Calu3 (cell line): Measurements from ENCODE around the gene RNF150. TPM values are rescaled to one million over a fixed set of nuclear protein-coding genes. Genes with fewer than 3 reads are reported as not detected.

ENCODE experiments used
- BruUV-seq: library from RNA; stranded (reverse); fragments of 400-500 nt; replicated peaks from 2 replicates; lab custom pipeline; 2021; lab: Mats Ljungman, UMichigan
- CTCF ChIA-PET: fragments of 300-600 bp; sonication (Branson Sonifier 250); formaldehyde crosslinking; loops from one replicate; lab custom pipeline; 2022; ENCODE audit warnings: antibody characterized with exemption; lab: Charles Lee
- DNase-seq: peaks from one replicate; pipeline ENCODE4 v3.0.0; 2022
- H3K27ac Mint-ChIP-seq: one replicate; pipeline ENCODE4 v1.8.0; 2022; ENCODE audit warnings: mixed read lengths; ENCODE audit not compliant: unreplicated experiment
- H3K27me3 Mint-ChIP-seq: one replicate; pipeline ENCODE4 v1.8.0; 2022; ENCODE audit warnings: mixed read lengths; ENCODE audit not compliant: unreplicated experiment
- H3K36me3 Mint-ChIP-seq: one replicate; pipeline ENCODE4 v1.8.0; 2022; ENCODE audit warnings: mild to moderate bottlenecking, moderate library complexity, mixed read lengths; ENCODE audit not compliant: insufficient read depth, unreplicated experiment
- H3K4me1 Mint-ChIP-seq: one replicate; pipeline ENCODE4 v1.8.0; 2022; ENCODE audit warnings: mild to moderate bottlenecking, low read depth, mixed read lengths; ENCODE audit not compliant: unreplicated experiment
- H3K4me3 Mint-ChIP-seq: one replicate; pipeline ENCODE4 v1.8.0; 2022; ENCODE audit warnings: mild to moderate bottlenecking, low read depth, moderate library complexity, mixed read lengths; ENCODE audit not compliant: unreplicated experiment
- H3K9me3 Mint-ChIP-seq: one replicate; pipeline ENCODE4 v1.8.0; 2022; ENCODE audit warnings: low read depth, mixed read lengths; ENCODE audit not compliant: unreplicated experiment
- intact Hi-C: fragments of 100-400 bp; cut with micrococcal nuclease; formaldehyde crosslinking; loops from one replicate; pipeline ENCODE4 v1.10.0; 2022; ENCODE audit not compliant: unreplicated experiment
- total RNA-seq: library from RNA; stranded (reverse); gene quantifications from 2 replicates; pipeline ENCODE4 v1.2.3, GENCODE V29; 2022
- TF ChIP-seq, protein P1 (sequence below): fragments of 200-600 bp; IDR thresholded peaks from one replicate; pipeline ENCODE4 v1.8.0; 2022; ENCODE audit warnings: antibody characterized with exemption; ENCODE audit not compliant: unreplicated experiment

RNF150 gene
- total RNA-seq, 1 experiment from 2014 or later, result 0.14 TPM

DNA sequence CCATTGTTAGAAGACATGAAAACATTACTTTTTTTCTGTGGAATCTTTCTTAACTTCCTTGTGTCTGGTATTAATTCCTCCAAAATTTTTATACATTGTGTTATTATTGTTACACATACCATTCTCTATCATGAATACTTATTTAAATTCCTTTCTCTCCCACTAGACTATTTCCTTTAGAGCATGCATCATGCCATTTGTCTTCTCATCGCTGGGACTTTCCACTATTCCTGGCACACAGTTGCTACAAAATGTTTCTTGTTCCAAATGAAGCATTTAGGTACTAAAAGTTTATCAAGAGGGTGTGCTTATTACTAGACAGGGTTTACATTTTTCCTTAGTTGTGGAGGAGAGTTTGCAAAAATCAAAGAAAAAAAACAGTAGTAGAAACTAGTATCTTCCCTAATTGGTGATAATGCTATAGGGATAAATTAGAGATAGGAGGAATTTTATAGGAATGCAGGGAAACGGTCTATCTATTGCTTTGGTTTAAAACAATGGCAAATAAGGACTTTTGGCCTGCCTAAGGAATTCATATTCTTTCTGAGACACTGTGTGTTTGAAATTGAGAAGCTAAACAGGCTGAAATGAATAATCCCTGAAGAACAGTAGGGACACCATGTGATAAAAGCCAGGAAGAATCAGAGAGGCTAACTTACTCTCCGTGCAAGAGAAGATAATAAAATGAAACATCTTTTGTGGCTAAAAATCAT is 189.6 kb downstream of the RNF150 start:
- intact Hi-C loops, result no loop called here
- TF ChIP-seq, protein P1, sequence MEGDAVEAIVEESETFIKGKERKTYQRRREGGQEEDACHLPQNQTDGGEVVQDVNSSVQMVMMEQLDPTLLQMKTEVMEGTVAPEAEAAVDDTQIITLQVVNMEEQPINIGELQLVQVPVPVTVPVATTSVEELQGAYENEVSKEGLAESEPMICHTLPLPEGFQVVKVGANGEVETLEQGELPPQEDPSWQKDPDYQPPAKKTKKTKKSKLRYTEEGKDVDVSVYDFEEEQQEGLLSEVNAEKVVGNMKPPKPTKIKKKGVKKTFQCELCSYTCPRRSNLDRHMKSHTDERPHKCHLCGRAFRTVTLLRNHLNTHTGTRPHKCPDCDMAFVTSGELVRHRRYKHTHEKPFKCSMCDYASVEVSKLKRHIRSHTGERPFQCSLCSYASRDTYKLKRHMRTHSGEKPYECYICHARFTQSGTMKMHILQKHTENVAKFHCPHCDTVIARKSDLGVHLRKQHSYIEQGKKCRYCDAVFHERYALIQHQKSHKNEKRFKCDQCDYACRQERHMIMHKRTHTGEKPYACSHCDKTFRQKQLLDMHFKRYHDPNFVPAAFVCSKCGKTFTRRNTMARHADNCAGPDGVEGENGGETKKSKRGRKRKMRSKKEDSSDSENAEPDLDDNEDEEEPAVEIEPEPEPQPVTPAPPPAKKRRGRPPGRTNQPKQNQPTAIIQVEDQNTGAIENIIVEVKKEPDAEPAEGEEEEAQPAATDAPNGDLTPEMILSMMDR, result no peak
- Mint-ChIP-seq H3K36me3 (no peaks in the 10 kb centered on the region), H3K9me3 (no peaks in the 10 kb centered on the region), H3K27ac (no peak overlapping the region), H3K27me3 (no peaks in the 10 kb centered on the region), H3K4me3 (no peak overlapping the region), H3K4me1 (peaks cover 9% of the 10 kb centered on the region)
- CTCF ChIA-PET, result no interaction called here
- no peak for DNase-seq
- no TSS peak for BruUV-seq

DNA sequence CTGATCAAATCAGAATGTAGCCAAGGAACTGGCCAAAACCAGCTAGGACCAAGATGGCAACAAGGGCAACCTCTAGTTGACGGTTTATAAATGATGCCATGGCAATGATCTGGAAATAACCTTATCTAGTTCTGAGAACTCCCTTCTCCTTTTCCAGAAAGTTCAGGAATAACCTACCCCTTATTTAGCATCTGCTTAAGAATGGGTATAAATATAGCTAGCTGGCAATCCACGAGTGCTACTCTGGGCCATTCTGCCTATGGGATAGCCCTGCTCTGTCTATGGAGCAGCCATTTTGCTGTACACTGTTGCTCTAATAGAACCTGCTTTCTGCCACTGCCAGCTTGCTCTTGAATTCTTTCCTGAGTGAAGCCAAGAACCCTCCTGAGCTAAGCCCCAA is 192.7 kb downstream of the RNF150 start:
- DNase-seq, result no peak
- intact Hi-C loops, result no loop called here
- Mint-ChIP-seq H3K27ac (no peak overlapping the region), H3K9me3 (no peaks in the 10 kb centered on the region), H3K4me1 (peaks cover 9% of the 10 kb centered on the region), H3K4me3 (no peak overlapping the region), H3K27me3 (no peaks in the 10 kb centered on the region), H3K36me3 (no peaks in the 10 kb centered on the region)
- TF ChIP-seq, protein P1, result no peak
- CTCF ChIA-PET, result no interaction called here
- no TSS peak for BruUV-seq

DNA sequence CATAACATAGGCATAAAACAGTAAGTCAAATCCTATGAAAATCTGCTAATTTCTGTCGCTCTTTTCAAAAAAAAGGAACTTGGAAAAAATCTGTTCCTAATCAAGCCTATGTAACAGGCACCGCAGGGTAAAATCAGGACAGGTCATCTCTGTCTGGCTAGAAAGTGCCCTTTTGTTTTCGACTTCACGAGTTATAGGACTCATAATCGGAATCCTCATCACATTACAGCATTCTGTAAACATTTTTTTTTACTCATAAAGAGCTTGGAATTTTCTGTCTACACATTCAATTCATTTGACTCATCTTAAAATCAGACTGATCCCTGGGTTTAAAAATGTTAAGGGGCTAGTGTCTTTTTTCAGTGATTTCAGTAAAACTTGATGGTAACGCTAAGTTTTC is 195.4 kb downstream of the RNF150 start:
- no TSS peak for BruUV-seq
- no peaks in the 10 kb centered on the region for H3K9me3 Mint-ChIP-seq
- no peak for DNase-seq
- no peak overlapping the region for H3K27ac Mint-ChIP-seq
- no peaks in the 10 kb centered on the region for H3K36me3 Mint-ChIP-seq
- TF ChIP-seq, protein P1, result no peak
- intact Hi-C loops, result no loop called here
- H3K27me3 Mint-ChIP-seq, result peaks cover 7% of the 10 kb centered on the region
- H3K4me3 Mint-ChIP-seq, result no peak overlapping the region
- no peaks in the 10 kb centered on the region for H3K4me1 Mint-ChIP-seq
- CTCF ChIA-PET, result no interaction called here

DNA sequence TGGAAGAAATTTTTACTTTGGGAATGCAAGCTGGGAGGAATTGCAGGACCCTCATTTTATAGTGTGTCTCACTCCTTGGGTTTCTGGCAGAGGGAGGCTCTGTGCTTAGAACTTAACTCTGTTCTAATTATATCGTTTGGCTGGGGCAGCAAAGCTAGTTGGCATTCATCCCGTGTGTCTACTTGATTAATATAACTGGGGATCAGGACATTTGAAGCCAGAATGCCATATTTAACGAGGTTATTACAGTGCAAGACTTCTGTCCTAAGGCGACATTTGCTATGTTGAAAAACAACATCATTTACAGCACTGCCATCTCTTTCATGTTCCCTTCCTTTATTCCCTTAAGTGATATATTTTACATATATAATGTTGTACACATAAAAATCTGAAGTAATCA is 198.0 kb downstream of the RNF150 start:
- BruUV-seq, result no TSS peak
- Mint-ChIP-seq H3K4me3 (no peak overlapping the region), H3K4me1 (no peaks in the 10 kb centered on the region), H3K27ac (no peak overlapping the region), H3K36me3 (no peaks in the 10 kb centered on the region), H3K27me3 (peaks cover 33% of the 10 kb centered on the region), H3K9me3 (no peaks in the 10 kb centered on the region)
- intact Hi-C loops, result no loop called here
- DNase-seq, result no peak
- CTCF ChIA-PET, result no interaction called here
- TF ChIP-seq, protein P1, result no peak
